ENCODE results near the gene MYT1. TPM values are rescaled to one million over a fixed set of nuclear protein-coding genes. Genes with fewer than 3 reads are reported as not detected.
"Not testable (repeated sequence)": the region's sequence is repeated elsewhere in the genome, so short reads cannot be mapped to it uniquely, and the experiment has no call there.

The MYT1 gene
- not detected for total RNA-seq

DNA sequence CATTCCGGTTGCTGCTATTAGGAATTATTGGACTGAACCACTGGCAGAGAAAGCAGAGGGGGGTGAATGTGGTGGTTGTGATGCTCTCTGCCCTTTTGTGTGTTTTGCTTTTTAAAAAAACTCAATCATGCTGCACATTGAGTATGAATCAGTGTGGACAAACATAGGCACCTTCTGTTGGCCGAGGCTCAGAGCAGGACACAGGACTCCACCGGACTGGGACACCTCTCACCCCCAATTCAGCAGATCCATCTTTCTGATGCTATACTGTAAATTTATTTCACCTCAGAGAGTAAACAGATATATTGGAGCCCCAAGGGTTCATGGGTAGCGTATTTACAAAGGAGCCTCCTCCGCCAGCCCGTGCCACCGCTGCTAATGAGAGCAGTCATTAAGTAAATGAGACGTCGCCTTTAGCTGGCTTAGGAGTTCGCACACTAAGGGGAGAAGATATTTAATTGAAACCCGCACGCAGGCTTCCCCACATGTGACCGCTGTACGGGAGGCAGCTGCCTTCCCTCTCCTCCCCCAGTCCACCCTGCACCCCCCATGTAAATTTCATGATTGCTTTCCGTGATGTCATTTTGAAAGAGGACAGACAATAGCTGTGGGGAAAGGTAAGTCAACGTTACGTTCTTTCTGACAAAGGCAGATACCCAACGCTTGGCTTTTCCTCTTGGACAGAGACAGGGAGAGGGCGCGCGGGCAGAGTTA, at the start of gene MYT1:
Gene MYT1, plus strand, starts transcription at position 330 of the 714 bp plus-strand sequence. CDS start 34,410 bp downstream, outside the sequence.
- no peak for ATAC-seq

DNA sequence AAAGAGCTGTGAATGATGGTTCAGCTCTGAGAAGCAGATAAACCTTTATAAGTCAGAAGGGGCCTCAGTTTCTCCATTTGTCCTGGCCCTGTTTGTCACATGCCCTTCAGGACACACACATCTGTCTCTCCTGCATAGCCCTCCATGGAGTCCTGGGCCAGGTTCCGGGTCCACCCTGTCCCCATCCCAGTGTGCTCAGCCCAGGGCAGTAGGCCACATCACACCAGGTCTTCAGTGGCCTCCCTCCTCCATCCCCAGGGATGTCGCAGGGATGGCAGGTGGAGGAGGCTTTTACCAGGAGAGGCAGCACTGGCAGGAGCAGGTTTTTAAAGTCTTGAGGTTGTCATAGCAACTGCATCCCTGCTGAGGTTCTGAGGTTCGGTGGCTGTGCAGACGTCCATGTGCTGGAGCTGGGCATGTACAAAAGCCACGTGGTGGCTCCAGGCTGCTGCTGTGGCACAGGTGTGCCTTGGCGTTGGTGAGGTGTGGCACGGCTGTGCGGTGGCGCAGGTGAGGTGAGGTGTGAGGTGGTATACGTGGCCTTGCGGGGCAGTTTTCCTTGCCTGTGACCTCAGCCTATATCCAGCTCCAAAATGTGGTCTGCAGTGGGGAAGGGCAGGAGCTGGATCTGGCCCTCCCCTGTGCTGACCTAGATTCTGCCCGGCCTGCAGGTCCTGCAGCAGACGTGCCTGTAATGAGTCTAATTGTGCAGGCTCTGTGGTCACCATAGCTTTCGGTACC, 48.9 kb upstream of the MYT1 start:
- no peak for ATAC-seq

DNA sequence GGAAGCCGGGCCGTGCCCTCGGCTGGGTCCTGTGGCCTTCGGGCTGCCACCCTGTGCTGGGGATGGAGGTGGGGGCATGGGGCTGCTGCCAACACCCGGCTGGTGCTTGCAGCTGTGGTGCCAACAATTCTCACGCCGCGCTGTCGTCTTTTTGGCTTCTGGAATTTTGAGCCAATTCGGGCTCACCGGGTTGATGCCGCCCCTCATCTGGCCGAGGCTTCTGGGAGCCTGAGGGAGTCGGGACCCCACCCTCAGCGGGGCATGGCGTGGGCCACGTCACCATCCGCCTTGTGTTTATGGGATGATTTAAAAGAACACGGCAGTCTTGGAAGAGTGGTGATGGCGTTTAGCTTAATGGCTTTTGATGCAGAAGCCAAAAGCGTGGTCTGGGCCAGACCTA, 48.2 kb upstream of the MYT1 start:
- no peak for ATAC-seq

DNA sequence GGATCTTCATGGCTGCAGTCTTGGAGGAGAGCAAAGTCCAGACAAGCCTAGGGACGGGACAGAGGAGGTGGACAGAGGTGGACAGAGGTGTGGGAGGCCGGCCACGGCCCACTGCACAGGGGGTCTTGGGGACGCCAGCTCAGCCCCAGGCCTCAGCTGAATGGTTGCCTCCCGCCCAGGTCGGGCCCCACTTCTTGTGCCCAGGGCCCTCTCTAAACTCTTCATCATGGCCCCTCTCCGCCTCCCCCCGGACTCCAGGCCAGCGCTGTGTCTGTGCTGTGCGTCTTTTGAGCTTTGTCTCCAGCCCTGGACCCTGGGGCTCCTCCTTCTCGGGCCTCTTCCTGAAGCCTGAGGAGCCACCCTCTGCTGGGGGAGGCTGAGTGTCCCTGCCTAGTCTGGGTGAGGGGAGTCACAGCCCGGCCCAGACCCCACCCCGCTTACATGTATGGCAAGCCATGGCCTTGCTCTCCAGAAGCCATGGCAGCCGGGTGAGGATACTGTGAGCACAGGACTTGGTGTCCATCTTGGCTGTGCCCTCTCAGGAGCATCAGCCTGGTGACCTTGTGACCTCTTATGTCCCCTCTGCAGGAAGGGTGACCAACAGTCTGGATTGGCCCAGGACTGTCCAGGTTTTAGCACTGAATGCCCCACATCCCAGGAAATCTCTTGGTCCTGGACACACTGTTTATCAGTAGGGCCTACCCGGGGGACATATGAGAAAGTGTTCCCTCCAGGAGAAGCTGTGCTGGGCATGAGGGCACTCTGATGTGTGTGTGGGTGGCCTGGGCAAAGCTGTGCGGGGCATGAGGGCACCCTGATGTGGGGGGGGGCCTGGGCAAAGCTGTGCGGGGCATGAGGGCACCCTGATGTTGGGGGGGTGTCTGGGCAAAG, 47.5 kb upstream of the MYT1 start:
- ATAC-seq, result no peak

DNA sequence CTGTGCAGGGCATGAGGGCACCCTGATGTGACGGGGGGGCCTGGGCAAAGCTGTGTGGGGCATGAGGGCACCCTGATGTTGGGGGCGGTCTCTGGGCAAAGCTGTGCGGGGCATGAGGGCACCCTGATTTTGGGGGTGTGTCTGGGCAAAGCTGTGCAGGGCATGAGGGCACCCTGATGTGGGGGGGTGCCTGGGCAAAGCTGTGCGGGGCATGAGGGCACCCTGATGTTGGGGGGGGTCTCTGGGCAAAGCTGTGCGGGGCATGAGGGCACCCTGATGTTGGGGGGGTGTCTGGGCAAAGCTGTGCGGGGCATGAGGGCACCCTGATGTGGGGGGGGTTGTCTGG, 46.8 kb upstream of the MYT1 start:
- ATAC-seq, result not testable (repeated sequence)

DNA sequence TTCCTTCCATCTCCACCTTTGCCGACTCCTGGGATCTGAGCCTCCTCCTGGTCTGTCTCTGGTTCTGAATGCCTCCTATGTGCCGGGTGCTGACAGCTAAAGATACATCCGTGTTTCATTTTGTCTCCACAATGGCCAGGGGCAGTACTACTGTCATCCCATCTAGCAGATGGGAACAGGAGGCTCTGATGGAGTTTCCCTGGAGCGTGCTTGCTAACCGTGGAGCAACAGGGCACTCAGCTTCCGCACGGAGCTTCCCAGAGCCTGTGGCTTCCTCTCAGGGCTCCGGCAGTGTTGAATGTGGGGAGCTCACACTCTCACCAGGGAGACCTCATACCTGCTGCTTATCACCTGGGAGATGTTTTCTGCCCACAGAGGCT, 45.0 kb upstream of the MYT1 start:
- ATAC-seq, result no peak

DNA sequence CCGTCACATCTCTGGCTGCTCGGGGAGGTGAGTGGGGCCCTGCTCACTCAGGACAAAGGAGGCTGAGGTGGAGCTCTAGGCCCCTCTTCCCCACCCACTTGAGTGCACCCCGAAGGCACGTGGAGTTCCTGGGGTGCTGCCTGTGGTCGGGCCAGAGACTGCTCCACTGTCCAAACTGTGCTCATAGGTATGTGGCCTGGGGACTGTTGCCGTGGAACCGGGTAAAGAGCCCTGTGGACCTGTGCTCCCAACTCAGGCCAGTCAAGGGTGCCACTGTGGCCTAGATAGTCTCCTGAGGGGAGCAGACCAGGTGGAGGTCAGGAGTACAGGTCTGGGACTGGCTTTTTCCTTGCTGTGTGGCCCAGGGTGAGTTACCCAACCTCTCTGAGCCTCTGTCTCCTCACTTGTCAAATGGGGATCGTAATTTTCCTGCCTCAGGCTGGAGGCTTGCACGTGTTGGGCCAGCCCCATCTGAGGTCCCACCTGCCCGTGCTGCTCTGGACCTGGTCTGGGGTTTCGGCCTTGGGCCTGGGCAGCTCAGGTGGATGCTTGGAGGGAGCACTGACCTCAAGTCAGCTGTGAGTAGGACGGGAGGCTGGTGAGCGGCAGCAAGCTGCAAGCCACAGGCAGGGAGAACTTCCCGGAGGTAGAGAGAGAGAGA, 44.4 kb upstream of the MYT1 start:
- ATAC-seq, result peak; percentile 40

DNA sequence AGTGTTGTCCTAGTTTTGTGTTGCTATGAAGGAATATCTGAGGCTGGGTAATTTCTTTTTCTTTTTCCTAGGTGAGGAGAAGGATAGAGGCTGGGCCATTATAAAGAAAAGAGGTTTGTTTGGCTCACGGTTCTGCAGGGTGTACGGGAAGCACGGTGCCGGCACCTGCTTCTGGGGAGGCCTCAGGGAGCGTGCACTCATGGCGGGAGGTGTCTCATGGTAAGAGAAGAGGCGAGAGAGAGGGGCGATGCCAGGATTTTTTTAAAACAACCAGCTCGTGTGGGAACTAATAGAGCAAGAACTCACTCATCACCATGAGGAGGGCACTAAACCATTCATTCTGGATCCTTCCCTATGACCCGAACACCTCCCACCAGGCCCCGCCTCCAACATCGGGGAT, 42.7 kb upstream of the MYT1 start:
- ATAC-seq, result no peak

DNA sequence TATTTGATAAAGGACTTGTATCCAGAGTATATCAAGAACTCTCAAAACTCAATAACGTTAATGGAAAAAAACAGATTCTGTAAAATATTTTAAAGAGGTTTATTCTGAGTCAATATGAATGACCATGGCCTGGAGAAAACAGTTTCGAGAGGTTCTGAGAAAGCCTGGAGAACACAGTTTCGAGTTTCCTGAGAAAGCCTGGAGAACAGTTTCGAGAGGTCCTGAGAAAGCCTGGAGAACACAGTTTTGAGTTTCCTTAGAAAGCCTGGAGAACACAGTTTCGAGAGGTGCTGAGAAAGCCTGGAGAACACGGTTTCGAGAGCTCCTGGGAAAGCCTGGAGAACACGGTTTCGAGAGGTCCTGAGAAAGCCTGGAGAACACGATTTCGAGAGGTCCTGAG, 41.3 kb upstream of the MYT1 start:
- ATAC-seq, result not testable (repeated sequence)

DNA sequence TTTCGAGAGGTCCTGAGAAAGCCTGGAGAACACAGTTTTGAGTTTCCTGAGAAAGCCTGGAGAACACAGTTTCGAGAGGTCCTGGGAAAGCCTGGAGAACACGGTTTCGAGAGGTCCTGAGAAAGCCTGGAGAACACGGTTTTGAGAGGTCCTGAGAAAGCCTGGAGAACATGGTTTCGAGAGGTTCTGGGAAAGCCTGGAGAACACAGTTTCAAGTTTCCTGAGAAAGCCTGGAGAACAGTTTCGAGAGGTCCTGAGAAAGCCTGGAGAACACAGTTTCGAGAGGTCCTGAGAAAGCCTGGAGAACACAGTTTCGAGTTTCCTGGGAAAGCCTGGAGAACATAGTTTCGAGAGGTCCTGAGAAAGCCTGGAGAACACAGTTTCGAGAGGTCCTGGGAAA, 40.7 kb upstream of the MYT1 start:
- not testable (repeated sequence) for ATAC-seq

DNA sequence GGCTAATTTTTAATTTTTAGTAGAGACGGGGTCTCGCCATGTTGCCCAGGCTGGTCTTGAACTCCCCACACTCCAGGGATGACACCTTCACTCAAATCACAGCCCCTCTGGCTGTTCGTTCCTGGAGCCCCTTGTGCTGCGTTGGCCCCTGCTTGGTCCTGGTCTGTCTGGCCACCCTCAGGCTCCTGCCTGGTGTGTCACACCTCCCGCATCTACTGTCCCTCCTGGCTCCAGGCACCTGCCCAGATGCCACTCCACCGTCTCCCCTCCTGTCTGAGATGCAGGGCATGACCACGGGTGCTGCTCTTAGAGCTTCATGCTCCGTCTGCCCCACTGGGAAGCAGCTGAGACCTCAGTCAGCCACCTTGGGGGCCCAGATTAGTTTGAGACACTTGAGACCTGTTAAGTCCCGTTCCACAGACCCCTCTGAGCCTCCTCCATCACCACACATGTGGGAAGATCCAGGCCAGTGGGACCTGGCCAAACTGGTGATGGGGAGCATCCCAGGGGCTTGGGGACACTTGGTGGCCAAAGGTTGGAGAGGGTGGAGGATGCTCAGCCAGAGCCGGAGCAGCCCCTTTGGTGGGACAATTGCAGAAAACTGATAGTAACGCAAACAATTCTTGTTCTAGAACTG, 35.0 kb upstream of the MYT1 start:
- ATAC-seq, result no peak

DNA sequence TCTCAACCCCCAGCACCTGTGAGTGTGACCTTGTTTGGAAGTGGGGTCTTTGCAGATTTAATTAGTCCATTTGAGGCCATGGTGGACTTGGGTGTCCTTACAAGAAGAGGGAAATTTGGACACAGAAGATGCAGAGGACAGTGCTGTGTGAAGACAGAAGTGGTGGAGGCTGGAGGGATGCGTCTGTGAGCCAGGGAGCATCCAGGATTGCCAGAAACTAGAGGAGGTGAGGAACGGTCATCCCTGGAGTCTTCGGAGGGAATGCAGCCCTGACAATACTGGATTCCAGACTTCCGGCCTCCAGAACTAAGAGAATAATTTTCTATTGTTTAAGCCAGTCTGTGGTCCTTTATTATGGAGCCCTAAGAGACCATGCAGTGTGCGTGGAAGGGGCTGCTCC, 34.0 kb upstream of the MYT1 start:
- ATAC-seq, result no peak

DNA sequence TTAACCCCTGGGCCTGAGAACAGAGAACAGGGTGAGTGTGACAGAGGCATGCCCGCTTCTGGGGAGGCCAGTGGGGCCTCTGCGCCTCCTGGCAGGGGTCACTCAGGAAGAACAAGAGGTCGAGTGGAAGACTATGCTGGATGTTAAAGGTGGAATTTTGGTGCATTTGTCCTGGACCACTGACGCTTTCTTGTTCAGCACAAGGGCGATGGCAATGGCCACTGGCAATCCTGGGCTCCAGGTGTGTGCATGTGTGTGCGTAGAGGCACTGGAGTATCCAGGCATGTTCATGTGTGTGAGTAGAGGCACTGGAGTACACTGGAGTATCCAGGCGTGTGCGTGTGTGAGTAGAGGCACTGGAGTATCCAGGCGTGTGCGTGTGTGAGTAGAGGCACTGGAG, 33.4 kb upstream of the MYT1 start:
- no peak for ATAC-seq

DNA sequence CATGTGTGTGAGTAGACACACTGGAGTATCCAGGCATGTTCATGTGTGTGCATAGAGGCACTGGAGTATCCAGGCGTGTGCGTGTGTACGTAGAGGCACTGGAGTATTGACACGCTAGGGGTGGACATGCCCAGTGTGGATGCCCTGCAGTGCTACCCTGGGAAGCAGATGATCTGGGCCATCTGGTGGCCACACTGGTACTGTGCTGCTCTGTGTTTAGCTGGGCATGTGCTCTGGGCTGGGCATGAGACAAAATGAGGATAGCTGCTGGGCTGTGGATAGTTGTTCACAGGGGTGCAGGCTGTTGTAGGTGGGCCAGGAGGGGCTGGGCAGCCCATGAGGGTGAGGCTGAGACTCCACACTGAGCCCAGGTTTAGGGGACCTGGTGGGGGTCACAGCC, 32.8 kb upstream of the MYT1 start:
- peak; percentile 95 for ATAC-seq

DNA sequence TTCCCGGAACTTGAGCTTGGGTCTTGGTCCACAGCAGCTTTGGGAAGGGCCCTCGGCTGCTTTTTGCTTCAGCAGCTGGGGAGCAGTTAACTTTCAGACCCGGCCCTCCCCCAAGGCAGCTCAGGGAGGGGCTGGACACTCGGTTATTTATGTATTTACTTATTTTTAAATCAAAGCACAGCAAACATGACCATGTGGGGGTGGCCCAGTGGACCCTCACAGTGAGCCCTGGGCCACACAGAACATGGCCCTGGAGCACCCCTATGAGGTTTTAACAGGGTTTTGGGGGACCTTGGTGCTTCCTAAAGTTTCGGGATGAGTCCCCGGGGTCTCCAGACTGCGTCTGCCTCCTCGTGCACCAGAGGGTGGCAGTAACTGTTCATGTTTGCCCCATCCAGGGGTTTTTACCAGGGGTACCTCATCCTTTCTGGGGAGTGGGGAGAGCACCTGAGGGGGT, 30.3 kb upstream of the MYT1 start:
- no peak for ATAC-seq

DNA sequence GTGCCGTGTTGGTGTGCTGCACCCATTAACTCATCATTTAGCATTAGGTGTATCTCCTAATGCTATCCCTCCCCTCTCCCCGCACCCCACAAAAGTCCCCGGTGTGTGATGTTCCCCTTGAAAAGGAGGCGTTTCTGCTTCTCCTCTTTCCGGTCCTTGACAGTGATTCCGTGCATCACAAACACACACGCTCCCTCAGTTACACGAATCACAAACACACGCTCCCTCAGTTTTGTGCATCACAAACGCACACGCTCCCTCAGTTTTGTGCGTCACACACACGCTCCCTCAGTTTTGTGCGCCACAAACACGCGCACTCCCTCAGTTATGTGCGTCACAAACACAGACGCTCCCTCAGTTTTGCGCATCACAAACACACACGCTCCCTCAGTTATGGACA, 29.5 kb upstream of the MYT1 start:
- not testable (repeated sequence) for ATAC-seq

DNA sequence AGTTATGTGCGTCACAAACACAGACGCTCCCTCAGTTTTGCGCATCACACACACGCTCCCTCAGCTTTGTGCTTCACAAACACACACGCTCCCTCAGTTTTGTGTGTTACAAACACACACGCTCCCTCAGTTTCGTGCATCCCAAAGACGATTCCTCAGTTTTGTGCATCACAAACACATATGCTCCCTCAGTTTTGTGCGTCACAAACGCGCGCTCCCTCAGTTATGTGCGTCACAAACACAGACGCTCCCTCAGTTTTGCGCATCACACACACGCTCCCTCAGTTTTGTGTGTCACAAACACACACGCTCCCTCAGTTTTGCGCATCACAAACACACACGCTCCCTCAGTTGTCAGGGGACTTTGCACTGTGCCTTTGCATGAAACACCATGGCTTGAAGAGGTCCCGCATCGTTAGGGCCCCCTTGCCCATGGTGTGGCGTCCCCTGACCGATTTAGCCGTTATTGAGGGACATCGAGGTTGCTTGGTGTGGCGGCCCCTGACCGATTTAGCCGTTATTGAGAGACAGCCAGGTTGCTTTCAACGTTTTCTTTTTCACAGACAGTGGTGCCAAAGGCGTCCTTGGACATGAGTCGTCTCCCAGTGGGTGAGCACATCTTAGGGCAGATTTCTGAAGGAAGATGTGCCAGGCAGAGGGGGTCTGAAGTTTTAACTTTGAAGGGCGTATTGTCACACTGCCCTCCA, 28.1 kb upstream of the MYT1 start:
- ATAC-seq, result no peak

DNA sequence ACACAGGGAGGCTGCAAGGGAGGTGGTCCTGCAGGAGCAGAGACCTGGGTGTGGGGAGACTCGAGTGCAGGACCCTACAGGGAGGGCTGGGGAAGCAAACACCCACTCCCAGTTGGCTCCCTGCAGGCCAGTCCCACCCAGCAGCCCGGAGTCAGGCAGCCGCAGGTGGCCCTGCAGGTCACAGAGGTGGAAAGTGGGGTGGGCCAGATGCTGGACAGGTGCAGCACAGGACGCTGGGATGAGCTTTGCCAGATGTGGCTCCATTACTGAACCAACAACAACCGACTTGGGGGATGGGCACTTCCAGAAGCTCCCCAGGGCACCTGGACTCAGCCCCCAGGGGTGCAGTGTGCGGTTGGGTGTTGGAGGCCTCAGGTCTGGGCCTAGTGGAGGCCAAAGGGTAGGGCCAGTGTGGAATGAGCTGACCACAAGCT, 26.6 kb upstream of the MYT1 start:
- ATAC-seq, result peak; percentile 12

DNA sequence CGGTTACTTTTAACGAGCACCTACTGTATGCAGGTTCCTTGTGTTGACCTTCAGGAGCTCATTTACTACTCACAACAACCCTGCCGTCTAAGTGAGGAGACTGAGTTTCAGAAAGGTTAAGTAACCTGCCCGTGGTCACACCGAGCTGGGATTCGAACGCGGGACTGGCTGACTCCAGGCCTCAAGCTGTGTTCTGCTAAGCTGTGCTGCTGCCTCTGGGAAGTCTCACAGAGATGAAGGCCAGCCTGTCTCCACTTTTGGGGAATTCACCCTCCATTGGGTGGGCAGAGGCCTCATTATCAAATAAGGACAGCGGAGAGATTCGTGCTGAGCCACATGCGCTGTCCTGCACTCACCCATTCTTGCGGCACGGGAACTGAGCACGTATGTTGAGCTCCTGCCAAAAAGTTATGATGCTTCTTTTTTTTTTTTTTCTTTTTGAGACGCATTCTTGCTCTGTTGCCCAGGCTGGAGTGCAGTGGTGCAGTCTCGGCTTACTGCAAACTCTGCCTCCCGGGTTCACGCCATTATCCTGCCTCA, 25.9 kb upstream of the MYT1 start:
- no peak for ATAC-seq

DNA sequence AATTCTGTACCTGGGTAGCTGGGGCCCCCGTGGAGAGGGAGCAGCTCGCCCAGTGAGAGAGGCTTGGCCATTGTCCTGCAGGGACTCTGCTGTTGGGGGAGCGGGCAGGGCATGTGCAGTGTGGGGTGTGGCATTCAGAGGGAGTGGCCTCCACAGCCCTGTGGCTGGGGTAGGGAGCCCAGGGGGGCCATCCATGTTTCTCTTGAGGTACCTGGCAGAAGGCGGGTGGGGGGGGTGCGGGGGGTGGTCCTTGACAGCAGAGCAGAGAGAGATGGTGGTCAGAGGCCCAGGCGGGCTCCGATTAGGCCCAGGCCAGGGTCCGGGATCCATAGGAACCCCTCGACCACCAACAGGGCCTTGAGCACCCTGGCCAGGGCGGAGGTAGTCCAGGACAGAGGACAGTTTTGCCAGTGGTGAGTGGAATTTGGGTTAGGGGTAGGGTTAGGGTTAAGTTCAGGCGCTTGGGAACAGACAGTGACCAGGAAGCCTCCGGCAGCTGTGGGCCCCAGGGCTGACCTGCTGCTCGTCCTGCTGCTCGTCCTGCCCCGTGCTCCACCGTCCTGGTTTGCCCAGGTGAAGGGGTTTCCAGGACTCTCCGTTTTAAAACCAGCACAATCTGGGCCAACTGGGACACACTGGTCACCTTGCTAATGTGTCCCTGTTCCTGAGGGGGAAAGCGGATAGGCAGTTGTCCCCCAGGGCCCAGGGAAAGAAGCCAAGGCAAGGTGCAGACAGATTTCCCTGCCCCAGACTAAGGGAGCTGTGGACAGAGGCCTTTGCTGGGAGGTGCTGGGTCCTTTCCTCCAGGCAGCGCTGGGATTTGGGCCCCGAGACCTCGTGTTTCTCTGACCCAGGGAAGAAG, 24.8 kb upstream of the MYT1 start:
- ATAC-seq, result peak; percentile 8
